Endothelial cell of hepatic sinusoid (primary cell): Measurements from ENCODE around the gene PLEKHA3.
"Not testable (repeated sequence)": the region's sequence is repeated elsewhere in the genome, so short reads cannot be mapped to it uniquely, and the experiment has no call there.

ENCODE experiments used
- in situ Hi-C: cut with HindIII; loops from 2 replicates; pipeline ENCODE4 v1.10.0; 2017; ENCODE audit warnings: low sequenced_read_pairs

PLEKHA3 gene

GRCh38 chr2:178522950-178523595 is 42.8 kb downstream of the PLEKHA3 start:
- in situ Hi-C loops: no loop called here

GRCh38 chr2:178523596-178524134 is 43.4 kb downstream of the PLEKHA3 start:
- in situ Hi-C loops: no loop called here

GRCh38 chr2:178525010-178525409 is 44.8 kb downstream of the PLEKHA3 start:
- in situ Hi-C loops: not testable (repeated sequence)

GRCh38 chr2:178525460-178525859 is 45.2 kb downstream of the PLEKHA3 start:
- in situ Hi-C loops: not testable (repeated sequence)

GRCh38 chr2:178526256-178526655 is 46.0 kb downstream of the PLEKHA3 start:
- in situ Hi-C loops: no loop called here

- in situ Hi-C loops: no loop called here
These were observed 47.3 kb downstream of the PLEKHA3 start for GRCh38 chr2:178527592-178527991.

- in situ Hi-C loops: no loop called here
These were observed 48.4 kb downstream of the PLEKHA3 start for GRCh38 chr2:178528647-178529046.

GRCh38 chr2:178529194-178529593 is 48.9 kb downstream of the PLEKHA3 start:
- in situ Hi-C loops: no loop called here

- in situ Hi-C loops: loop anchor here (5.0 kb wide), 1 partner anchor 63 kb away; no protein-coding TSS in a partner anchor
These were observed 49.9 kb downstream of the PLEKHA3 start for GRCh38 chr2:178530131-178530530.

- in situ Hi-C loops: loop anchor here (5.0 kb wide), 1 partner anchor 63 kb away; no protein-coding TSS in a partner anchor
These were observed 50.4 kb downstream of the PLEKHA3 start for GRCh38 chr2:178530625-178531142.

- in situ Hi-C loops: loop anchor here (5.0 kb wide), 1 partner anchor 64 kb away; no protein-coding TSS in a partner anchor
These were observed 50.9 kb downstream of the PLEKHA3 start for GRCh38 chr2:178531168-178531567.

GRCh38 chr2:178536037-178536436 is 55.8 kb downstream of the PLEKHA3 start:
- in situ Hi-C loops: no loop called here

GRCh38 chr2:178542161-178542560 is 61.9 kb downstream of the PLEKHA3 start:
- in situ Hi-C loops: no loop called here

GRCh38 chr2:178542569-178542968 is 62.3 kb downstream of the PLEKHA3 start:
- in situ Hi-C loops: no loop called here

GRCh38 chr2:178550352-178550751 is 70.1 kb downstream of the PLEKHA3 start:
- in situ Hi-C loops: no loop called here

GRCh38 chr2:178553047-178553446 is 72.8 kb downstream of the PLEKHA3 start:
- in situ Hi-C loops: no loop called here
